IPS-15b (cell line): ENCODE measurements around the gene WDR11.

Experiments used
- H3K27me3 ChIP-seq: one replicate; pipeline ENCODE4 v1.6.1; 2013; ENCODE audit warnings: low read length; ENCODE audit not compliant: control insufficient read depth, insufficient read depth
- H3K36me3 ChIP-seq: one replicate; pipeline ENCODE4 v1.6.1; 2013; ENCODE audit warnings: low read length; ENCODE audit not compliant: control insufficient read depth, insufficient read depth
- H3K4me1 ChIP-seq: one replicate; pipeline ENCODE4 v1.6.1; 2013; ENCODE audit warnings: mild to moderate bottlenecking, low read length; ENCODE audit not compliant: control insufficient read depth, insufficient read depth
- H3K4me3 ChIP-seq: one replicate; pipeline ENCODE4 v1.5.1; 2013; ENCODE audit warnings: low read depth, low read length
- H3K9ac ChIP-seq: one replicate; pipeline ENCODE4 v1.6.1; 2013; ENCODE audit warnings: low read depth, mild to moderate bottlenecking, low read length
- H3K9me3 ChIP-seq: one replicate; pipeline ENCODE4 v1.6.1; 2013; ENCODE audit warnings: mild to moderate bottlenecking, low read length; ENCODE audit not compliant: control insufficient read depth, insufficient read depth

WDR11 gene

DNA sequence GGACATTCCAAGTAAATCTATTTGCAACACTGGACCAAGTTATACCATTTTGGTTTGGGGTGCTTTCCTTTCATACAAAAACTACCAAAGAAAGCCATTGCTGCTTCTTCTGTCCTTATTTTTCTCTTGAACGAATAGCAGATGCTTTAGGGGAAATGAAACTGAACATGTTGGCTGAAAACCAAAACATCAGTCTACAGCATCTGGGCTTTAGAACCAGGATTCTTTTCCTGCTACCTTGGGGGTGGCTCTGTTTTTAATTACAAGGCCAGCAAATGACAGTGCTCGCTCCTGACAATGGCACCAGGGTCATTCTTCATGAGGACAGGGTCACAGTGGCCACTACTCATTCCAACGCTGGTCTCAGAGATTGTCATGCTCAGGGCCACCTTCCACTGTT, 80.3 kb downstream of the WDR11 start:
- Histone ChIP-seq H3K36me3 (no peaks in the 10 kb centered on the region), H3K9me3 (no peaks in the 10 kb centered on the region), H3K4me1 (no peaks in the 10 kb centered on the region), H3K9ac (no peak overlapping the region), H3K27me3 (no peaks in the 10 kb centered on the region), H3K4me3 (no peak overlapping the region)

DNA sequence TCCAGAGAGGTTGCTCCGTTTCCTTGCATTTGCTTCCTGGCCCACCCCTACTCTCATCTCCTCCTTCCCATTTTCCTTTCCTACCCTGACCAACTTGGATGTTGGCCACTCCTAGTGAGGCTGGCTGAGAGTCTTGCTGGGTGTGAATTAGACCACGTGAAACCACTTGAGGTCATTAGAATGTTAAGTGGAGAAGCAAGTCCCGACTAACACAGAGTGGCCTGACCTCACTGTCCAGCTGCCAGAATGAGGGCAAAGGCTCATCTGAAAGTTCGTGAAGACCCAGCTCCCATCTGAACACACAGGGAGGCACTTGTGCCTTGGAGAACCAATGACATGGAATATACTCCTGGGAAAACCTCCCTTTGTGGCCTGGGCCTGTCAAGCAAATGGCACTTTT, 80.8 kb downstream of the WDR11 start:
- Histone ChIP-seq H3K4me1 (no peaks in the 10 kb centered on the region), H3K9me3 (no peaks in the 10 kb centered on the region), H3K36me3 (no peaks in the 10 kb centered on the region), H3K27me3 (no peaks in the 10 kb centered on the region), H3K4me3 (no peak overlapping the region), H3K9ac (no peak overlapping the region)

DNA sequence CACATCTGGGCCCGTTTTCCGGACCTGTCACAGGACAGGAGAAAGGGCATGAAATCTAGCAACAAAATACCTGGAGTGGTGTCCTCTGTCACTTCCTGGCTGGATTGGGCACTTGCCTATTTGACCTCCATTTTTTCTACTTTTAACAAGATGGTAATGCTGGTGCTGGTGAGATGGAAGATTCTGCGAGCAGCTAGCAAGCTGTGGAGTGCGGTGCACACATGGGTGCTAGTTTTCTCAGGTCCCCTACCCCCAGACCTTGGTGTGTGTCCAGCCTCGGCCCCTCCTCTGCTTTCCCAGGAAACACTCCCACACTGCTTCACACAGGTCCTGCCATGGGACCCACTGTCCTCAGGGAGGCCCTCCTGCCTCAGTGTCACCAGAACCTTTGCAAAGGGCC, 87.7 kb downstream of the WDR11 start:
- H3K36me3 ChIP-seq = no peaks in the 10 kb centered on the region
- no peaks in the 10 kb centered on the region for H3K9me3 ChIP-seq
- H3K4me1 ChIP-seq = peaks cover 9% of the 10 kb centered on the region
- no peak overlapping the region for H3K4me3 ChIP-seq
- no peaks in the 10 kb centered on the region for H3K27me3 ChIP-seq
- H3K9ac ChIP-seq = no peak overlapping the region

DNA sequence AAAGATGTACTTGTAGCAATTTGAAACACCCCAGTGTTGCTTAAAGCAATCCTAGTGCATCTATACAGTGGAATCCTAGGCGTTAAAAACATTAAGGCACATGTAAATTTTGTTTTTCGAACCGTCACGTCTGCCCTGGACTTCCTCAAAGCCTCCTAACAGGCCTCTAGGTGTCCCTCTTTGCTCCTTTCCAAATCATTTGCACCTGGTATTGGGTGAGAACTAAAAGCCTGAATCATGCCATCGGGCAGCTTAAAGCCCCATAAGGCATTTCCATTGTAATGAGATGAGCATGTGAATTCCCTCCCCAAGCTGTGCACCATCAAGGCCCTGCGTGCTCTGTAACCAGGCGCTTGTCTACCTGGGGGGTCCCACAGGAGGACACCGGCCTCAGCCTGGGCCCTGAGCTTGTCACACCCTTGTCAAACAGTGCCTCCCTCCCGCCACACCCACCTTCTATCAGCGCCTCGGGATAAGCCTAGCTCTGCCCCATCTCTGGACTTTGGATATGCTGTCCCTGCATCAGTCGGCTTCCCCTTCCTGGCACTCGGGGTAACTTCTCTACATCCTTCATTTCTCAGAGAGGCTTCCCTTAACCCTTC, 89.2 kb downstream of the WDR11 start:
- H3K27me3 ChIP-seq = no peaks in the 10 kb centered on the region
- H3K4me1 ChIP-seq = peaks cover 9% of the 10 kb centered on the region
- H3K4me3 ChIP-seq = no peak overlapping the region
- no peak overlapping the region for H3K9ac ChIP-seq
- no peaks in the 10 kb centered on the region for H3K9me3 ChIP-seq
- H3K36me3 ChIP-seq = no peaks in the 10 kb centered on the region

DNA sequence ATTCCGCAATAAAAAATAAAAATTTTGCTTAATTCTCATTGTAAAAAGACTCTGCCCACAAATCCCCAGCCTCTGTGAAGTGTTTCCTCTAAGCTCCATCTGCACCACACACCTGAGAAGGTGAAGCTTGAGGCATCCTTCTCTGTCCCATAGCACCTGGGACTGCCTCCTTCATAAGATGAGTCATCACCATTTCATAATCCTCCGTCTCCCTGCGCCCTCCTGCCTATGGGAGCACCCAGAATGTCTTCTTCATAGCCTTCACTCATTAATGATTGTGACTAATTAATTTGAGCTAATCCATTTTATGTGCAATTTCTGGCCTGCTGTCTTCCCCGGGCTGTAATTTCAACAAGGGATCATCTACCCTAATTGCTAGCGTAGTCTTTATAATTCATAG, 90.3 kb downstream of the WDR11 start:
- Histone ChIP-seq H3K9me3 (no peaks in the 10 kb centered on the region), H3K4me3 (no peak overlapping the region), H3K9ac (no peak overlapping the region), H3K4me1 (peaks cover 9% of the 10 kb centered on the region), H3K36me3 (no peaks in the 10 kb centered on the region), H3K27me3 (no peaks in the 10 kb centered on the region)

DNA sequence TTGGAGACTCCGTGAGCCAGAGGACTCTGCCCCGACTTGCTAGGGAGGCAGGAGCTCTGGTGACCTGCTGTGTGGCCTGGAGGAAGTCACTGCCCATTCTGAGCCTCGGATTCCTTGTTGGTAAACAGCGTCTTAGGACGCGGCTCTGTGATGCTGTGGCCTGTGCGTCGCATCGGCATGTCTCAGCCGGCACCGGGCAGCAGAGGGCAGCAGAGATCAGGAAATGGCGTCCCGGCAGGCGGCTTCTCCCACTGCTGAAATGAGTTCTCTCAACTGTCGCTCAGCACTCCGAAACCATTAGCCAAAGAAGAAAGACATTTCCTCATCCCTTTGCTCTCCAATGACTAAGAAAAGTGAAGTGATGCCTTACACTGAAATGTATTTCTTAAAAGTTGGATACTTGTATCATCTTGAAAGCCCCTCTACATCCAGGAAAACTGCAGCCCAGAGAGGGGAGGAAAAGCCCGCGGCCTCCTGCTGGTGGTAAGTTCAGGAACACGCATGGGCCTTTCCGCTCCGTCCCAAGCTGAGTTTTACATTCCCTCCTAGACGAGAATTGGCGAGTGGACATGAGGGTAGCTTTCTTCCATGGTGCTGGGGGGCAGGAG, 91.7 kb downstream of the WDR11 start:
- Histone ChIP-seq H3K4me1 (peaks cover 9% of the 10 kb centered on the region), H3K9ac (no peak overlapping the region), H3K4me3 (no peak overlapping the region), H3K9me3 (no peaks in the 10 kb centered on the region), H3K36me3 (no peaks in the 10 kb centered on the region), H3K27me3 (no peaks in the 10 kb centered on the region)

DNA sequence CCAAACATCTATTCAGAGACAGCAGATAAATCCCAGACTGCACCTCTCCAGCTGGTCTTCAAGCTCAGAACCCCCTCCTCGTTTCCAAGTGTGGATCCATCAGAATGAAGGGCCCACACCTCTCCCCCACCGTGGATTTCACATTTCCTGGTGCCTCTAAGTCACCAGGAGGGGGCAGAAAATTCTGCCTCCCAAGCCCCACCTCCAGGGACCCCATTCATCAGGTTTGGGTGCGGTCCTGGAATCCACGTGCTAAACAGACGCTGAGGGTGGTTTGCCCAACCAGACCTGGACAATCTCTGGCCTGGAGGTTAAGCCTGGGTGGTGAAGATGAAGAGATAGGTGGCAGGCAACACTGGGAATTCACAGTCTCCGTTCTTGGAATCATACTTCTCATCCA, 92.4 kb downstream of the WDR11 start:
- Histone ChIP-seq H3K4me3 (no peak overlapping the region), H3K27me3 (no peaks in the 10 kb centered on the region), H3K4me1 (peaks cover 9% of the 10 kb centered on the region)

DNA sequence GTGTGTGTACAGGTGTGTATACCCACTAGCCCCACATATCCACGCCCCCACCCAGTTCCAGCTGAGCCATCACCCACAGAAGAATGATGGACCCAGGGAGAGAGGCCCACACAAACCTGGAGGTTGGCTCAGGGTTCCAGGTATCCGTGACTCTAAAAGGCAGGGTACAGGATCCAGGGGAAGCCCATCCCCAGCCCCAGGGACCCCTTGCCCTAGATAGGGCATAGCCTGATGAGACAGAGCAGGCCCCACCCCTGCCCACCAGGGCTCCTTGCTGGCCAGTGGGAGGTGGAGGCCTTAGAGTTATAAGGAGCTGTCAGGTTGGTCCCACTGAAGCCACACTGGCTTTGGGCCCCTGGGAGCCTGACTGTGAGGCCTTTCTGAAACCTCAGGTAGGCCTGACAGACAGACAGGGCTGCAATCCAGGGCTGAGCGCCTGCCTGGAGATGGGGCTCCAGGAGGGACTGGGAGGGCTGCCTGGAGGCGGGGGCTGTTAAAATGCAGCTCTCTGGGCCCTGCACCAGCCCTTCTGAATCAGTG, 93.5 kb downstream of the WDR11 start:
- H3K9ac ChIP-seq = peak overlapping the region; percentile 37
- H3K36me3 ChIP-seq = peaks cover 2% of the 10 kb centered on the region
- peaks cover 7% of the 10 kb centered on the region for H3K27me3 ChIP-seq
- no peaks in the 10 kb centered on the region for H3K9me3 ChIP-seq
- peaks cover 10% of the 10 kb centered on the region for H3K4me1 ChIP-seq
- H3K4me3 ChIP-seq = no peak overlapping the region

More for the DNA sequence above, 92.4 kb downstream of the WDR11 start:
- no peak overlapping the region for H3K9ac ChIP-seq
- no peaks in the 10 kb centered on the region for H3K9me3 ChIP-seq
- H3K36me3 ChIP-seq = no peaks in the 10 kb centered on the region

DNA sequence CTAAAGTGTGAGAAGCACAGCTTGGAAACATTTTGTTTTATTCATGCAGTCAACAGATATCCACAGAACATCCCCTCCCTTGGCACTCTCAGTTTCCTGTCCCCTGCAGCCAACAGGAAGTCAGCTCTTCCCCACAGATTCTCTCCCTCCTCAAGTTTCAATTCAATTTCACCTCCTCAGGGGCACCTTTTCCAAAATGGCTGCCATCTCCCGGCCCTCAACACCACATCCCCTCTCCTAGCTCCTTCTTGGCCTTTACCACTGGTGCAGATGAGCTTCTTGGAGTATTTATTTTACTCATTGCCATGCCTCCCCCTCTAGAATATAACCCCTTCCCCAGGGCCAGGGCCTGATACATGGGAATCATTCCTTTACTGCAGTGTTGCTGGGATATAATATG, 94.0 kb downstream of the WDR11 start:
- peak overlapping the region; percentile 37 for H3K9ac ChIP-seq
- no peak overlapping the region for H3K4me3 ChIP-seq
- peaks cover 12% of the 10 kb centered on the region for H3K27me3 ChIP-seq
- H3K4me1 ChIP-seq = peaks cover 13% of the 10 kb centered on the region
- peaks cover 3% of the 10 kb centered on the region for H3K36me3 ChIP-seq
- no peaks in the 10 kb centered on the region for H3K9me3 ChIP-seq

DNA sequence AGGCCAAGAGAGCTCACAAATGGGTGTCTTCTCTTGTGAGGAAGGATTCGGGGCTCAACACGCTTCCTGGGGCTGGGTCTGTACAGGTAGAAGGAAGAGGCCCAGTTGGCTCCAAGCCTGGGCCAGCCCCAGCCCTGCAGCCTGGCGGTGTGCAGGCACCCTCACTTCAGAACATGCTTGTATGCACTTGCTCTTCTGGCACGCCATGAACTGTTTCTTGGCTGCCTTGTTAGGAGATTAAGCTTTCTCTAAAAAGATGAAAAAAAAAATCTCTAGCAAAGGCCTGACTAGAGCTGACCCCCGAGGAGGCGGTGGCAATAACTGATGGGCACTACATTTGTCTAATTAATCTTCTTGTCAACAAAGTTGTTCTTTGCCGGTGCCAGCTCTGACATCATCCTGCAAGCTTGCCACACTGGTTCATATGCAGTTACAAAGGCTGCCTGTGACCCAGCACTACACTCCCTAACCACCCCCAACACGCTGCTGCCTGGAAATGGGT, 94.7 kb downstream of the WDR11 start:
- Histone ChIP-seq H3K27me3 (peaks cover 15% of the 10 kb centered on the region), H3K9me3 (no peaks in the 10 kb centered on the region), H3K4me1 (peaks cover 16% of the 10 kb centered on the region), H3K36me3 (peaks cover 3% of the 10 kb centered on the region), H3K4me3 (no peak overlapping the region), H3K9ac (no peak overlapping the region)

DNA sequence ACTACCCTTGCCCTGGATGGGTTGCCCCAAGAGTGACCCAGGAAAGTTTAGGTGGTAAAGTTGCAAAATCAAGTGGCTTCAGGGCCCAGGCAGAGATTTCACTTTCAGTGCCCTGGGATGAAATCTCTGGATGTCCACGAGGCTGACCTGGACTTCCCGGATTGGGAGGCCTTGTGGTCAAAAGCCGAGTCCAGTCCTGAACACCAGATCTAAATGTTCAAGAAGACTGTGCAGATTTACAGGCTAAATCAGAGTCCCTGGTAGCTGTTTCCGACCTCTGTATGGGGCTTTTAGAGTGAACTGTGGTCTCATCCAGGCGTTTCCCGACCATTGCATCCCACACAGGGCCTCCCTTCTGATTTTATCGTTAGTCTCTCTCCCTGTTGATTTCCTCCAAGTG, 95.3 kb downstream of the WDR11 start:
- H3K9ac ChIP-seq = no peak overlapping the region

More for the DNA sequence above, 95.3 kb downstream of the WDR11 start:
- Histone ChIP-seq H3K36me3 (peaks cover 3% of the 10 kb centered on the region), H3K4me1 (peaks cover 22% of the 10 kb centered on the region), H3K4me3 (no peak overlapping the region), H3K27me3 (peaks cover 15% of the 10 kb centered on the region), H3K9me3 (no peaks in the 10 kb centered on the region)
